ENCODE results near the gene CDS2.

The CDS2 gene

GRCh38 chr20:5184684-5185083, 57.9 kb downstream of the CDS2 start:
- POLR2A ChIA-PET, result no interaction called here
- no peak overlapping the region for H3K4me3 ChIP-seq (ENCODE audit: low read depth, low read length)
- TF ChIP-seq CTCF (IDR thresholded peaks at IDR 0.05; ENCODE audit: insufficient read depth, low read length, missing control alignments), result no peak
- CTCF ChIA-PET, result interaction anchor here (0.9 to 13.1 kb wide), 6 partner anchors 8 to 84 kb away, joined by 3 to 372 read pairs (median 11); partner anchors contain the start of gene CDS2
- DNase-seq (ENCODE audit: low read depth, low spot score), result no peak

GRCh38 chr20:5187122-5187521, 60.3 kb downstream of the CDS2 start:
- ChIA-PET CTCF (interaction anchor here (0.7 to 13.1 kb wide), 3 partner anchors 19 to 59 kb away, joined by 3 to 372 read pairs (median 4); partner anchors contain the start of gene CDS2), POLR2A (interaction anchor here (1.2 kb wide), 1 partner anchor 61 kb away, joined by 3 read pairs; the partner anchor contains the start of gene CDS2)
- no peak for TF ChIP-seq CTCF (IDR thresholded peaks at IDR 0.05; ENCODE audit: insufficient read depth, low read length, missing control alignments)
- no peak overlapping the region for H3K4me3 ChIP-seq (ENCODE audit: low read depth, low read length)
- DNase-seq (ENCODE audit: low read depth, low spot score), result no peak

- CTCF ChIA-PET, result interaction anchor here (13.1 kb wide), 1 partner anchor 61 kb away, joined by 372 read pairs; the partner anchor contains the start of gene CDS2
- no peak for DNase-seq (ENCODE audit: low read depth, low spot score)
- no peak overlapping the region for H3K4me3 ChIP-seq (ENCODE audit: low read depth, low read length)
- no peak for TF ChIP-seq CTCF (IDR thresholded peaks at IDR 0.05; ENCODE audit: insufficient read depth, low read length, missing control alignments)
- POLR2A ChIA-PET, result no interaction called here
Observed at GRCh38 chr20:5188736-5189135, 61.9 kb downstream of the CDS2 start.

GRCh38 chr20:5189917-5190316, 63.1 kb downstream of the CDS2 start:
- no peak for TF ChIP-seq CTCF (IDR thresholded peaks at IDR 0.05; ENCODE audit: insufficient read depth, low read length, missing control alignments)
- ChIA-PET CTCF (interaction anchor here (0.6 to 13.1 kb wide), 7 partner anchors 9 to 69 kb away, joined by 3 to 372 read pairs (median 3); partner anchors contain the start of gene CDS2), POLR2A (no interaction called here)
- no peak for DNase-seq (ENCODE audit: low read depth, low spot score)
- no peak overlapping the region for H3K4me3 ChIP-seq (ENCODE audit: low read depth, low read length)

GRCh38 chr20:5190444-5190843, 63.6 kb downstream of the CDS2 start:
- DNase-seq (ENCODE audit: low read depth, low spot score), result no peak
- POLR2A ChIA-PET, result no interaction called here
- no peak for TF ChIP-seq CTCF (IDR thresholded peaks at IDR 0.05; ENCODE audit: insufficient read depth, low read length, missing control alignments)
- no peak overlapping the region for H3K4me3 ChIP-seq (ENCODE audit: low read depth, low read length)
- CTCF ChIA-PET, result interaction anchor here (0.6 to 13.1 kb wide), 7 partner anchors 8 to 70 kb away, joined by 3 to 372 read pairs (median 3); partner anchors contain the start of gene CDS2

GRCh38 chr20:5191829-5192569, 65.2 kb downstream of the CDS2 start:
- DNase-seq (ENCODE audit: low read depth, low spot score), result no peak
- CTCF ChIA-PET, result interaction anchor here (0.6 to 13.1 kb wide), 33 partner anchors 9 to 453 kb away, joined by 3 to 372 read pairs (median 7); partner anchors contain the start of genes CDS2 and PCNA
- POLR2A ChIA-PET, result interaction anchor here (1.1 kb wide), 1 partner anchor 66 kb away, joined by 9 read pairs; the partner anchor contains the start of gene CDS2
- peak; percentile 63 for TF ChIP-seq CTCF (IDR thresholded peaks at IDR 0.05; ENCODE audit: insufficient read depth, low read length, missing control alignments)
- H3K4me3 ChIP-seq (ENCODE audit: low read depth, low read length), result no peak overlapping the region
